ENCODE measurements around the gene EDARADD. TPM values are rescaled to one million over a fixed set of nuclear protein-coding genes. Genes with fewer than 3 reads are reported as not detected.
"Not testable (repeated sequence)": the region's sequence is repeated elsewhere in the genome, so short reads cannot be mapped to it uniquely, and the experiment has no call there.

Gene EDARADD
- total RNA-seq, 1 donor from 2014 or later: 9.4 TPM

DNA sequence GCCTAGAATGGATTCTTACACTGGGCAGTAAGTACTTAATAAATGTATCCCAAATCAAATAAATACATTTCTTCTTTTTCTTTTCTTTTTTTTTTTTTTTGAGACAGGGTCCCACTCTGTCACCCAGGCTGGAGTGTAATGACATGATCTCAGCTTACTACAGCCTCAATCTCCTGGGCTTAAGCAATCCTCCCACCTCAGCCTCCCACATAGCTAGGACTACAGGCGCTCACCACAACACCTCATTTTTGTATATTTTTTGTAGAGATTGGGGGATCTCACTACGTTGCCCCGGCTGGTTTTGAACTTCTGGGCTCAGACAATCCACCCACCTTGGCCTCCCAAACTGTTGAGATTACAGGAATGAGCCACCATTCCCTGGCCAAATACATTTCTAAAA lies 66.0 kb downstream of the EDARADD start:
- Mint-ChIP-seq H3K27me3 (ENCODE audit: unreplicated experiment) (peaks cover 3% of the 10 kb centered on the region), H3K4me3 (ENCODE audit: unreplicated experiment) (no peak overlapping the region), H3K9me3 (ENCODE audit: unreplicated experiment) (no peaks in the 10 kb centered on the region), H3K36me3 (ENCODE audit: low read depth, unreplicated experiment) (peaks cover 14% of the 10 kb centered on the region), H3K27ac (ENCODE audit: unreplicated experiment) (no peak overlapping the region), H3K4me1 (ENCODE audit: unreplicated experiment) (no peaks in the 10 kb centered on the region)
- DNase-seq (ENCODE audit: low spot score): no peak
- TF ChIP-seq, protein P1, sequence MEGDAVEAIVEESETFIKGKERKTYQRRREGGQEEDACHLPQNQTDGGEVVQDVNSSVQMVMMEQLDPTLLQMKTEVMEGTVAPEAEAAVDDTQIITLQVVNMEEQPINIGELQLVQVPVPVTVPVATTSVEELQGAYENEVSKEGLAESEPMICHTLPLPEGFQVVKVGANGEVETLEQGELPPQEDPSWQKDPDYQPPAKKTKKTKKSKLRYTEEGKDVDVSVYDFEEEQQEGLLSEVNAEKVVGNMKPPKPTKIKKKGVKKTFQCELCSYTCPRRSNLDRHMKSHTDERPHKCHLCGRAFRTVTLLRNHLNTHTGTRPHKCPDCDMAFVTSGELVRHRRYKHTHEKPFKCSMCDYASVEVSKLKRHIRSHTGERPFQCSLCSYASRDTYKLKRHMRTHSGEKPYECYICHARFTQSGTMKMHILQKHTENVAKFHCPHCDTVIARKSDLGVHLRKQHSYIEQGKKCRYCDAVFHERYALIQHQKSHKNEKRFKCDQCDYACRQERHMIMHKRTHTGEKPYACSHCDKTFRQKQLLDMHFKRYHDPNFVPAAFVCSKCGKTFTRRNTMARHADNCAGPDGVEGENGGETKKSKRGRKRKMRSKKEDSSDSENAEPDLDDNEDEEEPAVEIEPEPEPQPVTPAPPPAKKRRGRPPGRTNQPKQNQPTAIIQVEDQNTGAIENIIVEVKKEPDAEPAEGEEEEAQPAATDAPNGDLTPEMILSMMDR (IDR thresholded peaks at IDR 0.05; ENCODE audit: unreplicated experiment): no peak

DNA sequence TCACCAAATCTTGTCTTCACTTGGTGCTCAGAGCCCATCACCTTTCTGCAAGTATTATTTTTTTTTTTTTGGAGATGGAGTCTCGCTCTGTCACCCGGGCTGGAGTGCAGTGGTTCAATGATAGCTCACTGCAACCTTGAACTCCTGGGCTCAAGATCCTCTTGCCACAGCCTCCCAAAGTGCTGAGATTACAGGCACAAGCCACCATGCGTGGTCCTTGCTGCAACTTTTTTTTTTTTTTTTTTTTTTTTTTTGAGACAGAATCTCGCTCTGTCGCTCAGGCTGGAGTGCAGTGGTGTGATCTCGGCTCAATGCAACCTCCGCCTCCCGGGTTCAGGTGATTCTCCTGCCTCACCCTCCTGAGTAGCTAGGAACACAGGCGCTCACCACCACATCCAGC lies 70.1 kb downstream of the EDARADD start:
- not testable (repeated sequence) for H3K4me1 Mint-ChIP-seq (ENCODE audit: unreplicated experiment); H3K4me3 Mint-ChIP-seq (ENCODE audit: unreplicated experiment); H3K27me3 Mint-ChIP-seq (ENCODE audit: unreplicated experiment); H3K9me3 Mint-ChIP-seq (ENCODE audit: unreplicated experiment); DNase-seq (ENCODE audit: low spot score); H3K27ac Mint-ChIP-seq (ENCODE audit: unreplicated experiment)
- peaks cover 19% of the 10 kb centered on the region for H3K36me3 Mint-ChIP-seq (ENCODE audit: low read depth, unreplicated experiment)

DNA sequence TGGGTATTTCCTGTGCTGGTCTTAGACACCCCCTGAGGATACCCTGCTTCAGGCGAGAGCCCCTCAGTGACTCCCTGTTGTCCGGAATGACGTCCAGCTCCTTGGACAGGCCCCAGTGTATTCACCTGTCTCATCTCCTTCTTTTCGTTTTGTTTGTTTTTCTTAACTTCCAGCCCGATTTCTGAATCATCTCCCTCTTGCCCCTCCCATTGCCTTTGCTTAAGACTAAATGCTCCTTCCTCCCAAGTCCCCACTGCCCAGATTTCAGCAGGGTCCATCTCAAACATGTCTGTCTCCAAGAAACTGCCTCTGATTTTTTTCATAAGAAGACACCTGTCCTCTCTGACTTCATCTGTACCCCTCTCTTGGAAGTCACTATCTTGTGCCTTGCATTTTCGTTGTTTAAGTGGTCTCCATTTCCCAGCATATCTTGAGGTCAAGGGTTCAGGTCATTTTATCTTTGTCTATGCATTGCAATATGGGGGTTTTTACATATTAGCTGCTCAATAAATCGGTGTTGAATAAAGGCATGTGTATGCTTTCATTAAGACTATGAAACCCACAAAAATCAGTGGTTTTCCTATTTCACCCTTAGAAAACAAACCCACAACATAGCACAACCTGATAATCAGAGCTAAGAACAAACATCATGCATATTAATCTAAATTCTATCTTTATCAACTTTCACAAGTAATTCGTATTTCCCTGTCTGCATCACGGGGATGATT lies 71.3 kb downstream of the EDARADD start:
- Mint-ChIP-seq H3K27ac (ENCODE audit: unreplicated experiment) (no peak overlapping the region), H3K4me1 (ENCODE audit: unreplicated experiment) (no peaks in the 10 kb centered on the region), H3K36me3 (ENCODE audit: low read depth, unreplicated experiment) (peaks cover 15% of the 10 kb centered on the region), H3K9me3 (ENCODE audit: unreplicated experiment) (no peaks in the 10 kb centered on the region), H3K4me3 (ENCODE audit: unreplicated experiment) (no peak overlapping the region), H3K27me3 (ENCODE audit: unreplicated experiment) (peaks cover 2% of the 10 kb centered on the region)
- TF ChIP-seq, protein P1 (IDR thresholded peaks at IDR 0.05; ENCODE audit: unreplicated experiment): no peak
- DNase-seq (ENCODE audit: low spot score): no peak

DNA sequence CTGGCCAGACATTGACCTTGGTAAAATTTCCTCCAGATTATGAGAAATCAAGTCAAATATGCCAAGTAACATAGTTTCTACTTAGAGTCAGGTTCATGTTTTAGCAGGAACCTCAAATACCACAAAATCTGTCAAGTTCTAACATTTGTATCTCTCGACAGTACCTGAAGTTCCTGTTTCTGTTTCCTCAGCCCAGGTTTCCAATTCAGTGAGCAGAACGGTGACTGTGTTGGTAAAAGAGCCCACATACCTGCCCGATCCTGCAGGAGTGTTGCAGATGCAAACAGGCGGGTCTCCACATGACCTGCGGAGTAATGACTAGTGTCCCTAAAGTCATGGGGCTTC lies 71.8 kb downstream of the EDARADD start:
- Mint-ChIP-seq H3K27me3 (ENCODE audit: unreplicated experiment) (peaks cover 2% of the 10 kb centered on the region), H3K9me3 (ENCODE audit: unreplicated experiment) (no peaks in the 10 kb centered on the region), H3K4me3 (ENCODE audit: unreplicated experiment) (no peak overlapping the region), H3K4me1 (ENCODE audit: unreplicated experiment) (no peaks in the 10 kb centered on the region), H3K27ac (ENCODE audit: unreplicated experiment) (no peak overlapping the region), H3K36me3 (ENCODE audit: low read depth, unreplicated experiment) (peaks cover 15% of the 10 kb centered on the region)
- DNase-seq (ENCODE audit: low spot score): no peak
- TF ChIP-seq, protein P1 (IDR thresholded peaks at IDR 0.05; ENCODE audit: unreplicated experiment): no peak

DNA sequence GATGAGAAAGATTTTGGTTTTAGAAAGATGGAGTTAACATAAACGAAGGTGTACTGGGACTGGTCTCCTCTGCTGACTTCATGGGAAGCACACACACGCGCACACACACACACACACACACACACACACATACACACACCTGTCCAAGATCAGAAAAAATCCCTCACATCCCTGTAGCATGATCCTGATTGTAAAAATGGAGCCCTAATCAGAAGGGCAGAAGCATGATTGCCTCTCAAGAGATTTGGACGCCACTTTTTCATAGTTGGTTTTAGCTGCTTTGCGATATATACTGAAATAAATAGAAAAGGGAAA lies 73.2 kb downstream of the EDARADD start:
- H3K36me3 Mint-ChIP-seq (ENCODE audit: low read depth, unreplicated experiment): peaks cover 15% of the 10 kb centered on the region
- no peaks in the 10 kb centered on the region for H3K9me3 Mint-ChIP-seq (ENCODE audit: unreplicated experiment)
- no peak overlapping the region for H3K4me3 Mint-ChIP-seq (ENCODE audit: unreplicated experiment)
- H3K27ac Mint-ChIP-seq (ENCODE audit: unreplicated experiment): no peak overlapping the region
- TF ChIP-seq, protein P1 (IDR thresholded peaks at IDR 0.05; ENCODE audit: unreplicated experiment): no peak
- H3K27me3 Mint-ChIP-seq (ENCODE audit: unreplicated experiment): peaks cover 2% of the 10 kb centered on the region
- DNase-seq (ENCODE audit: low spot score): no peak
- no peaks in the 10 kb centered on the region for H3K4me1 Mint-ChIP-seq (ENCODE audit: unreplicated experiment)
